Spleen (tissue), 11 donors: Measurements from ENCODE around the gene ITIH3. TPM values are rescaled to one million over a fixed set of nuclear protein-coding genes. Genes with fewer than 3 reads are reported as not detected.

Source experiments
- DNase-seq: peaks from one replicate; pipeline ENCODE4 v3.0.0-alpha.2; 2020
- H3K27ac ChIP-seq, 8 donors: fragments of 200-600 bp; sonication (generic) in 7 of 8; 1 replicate in 4 of 8; 2 replicates in 4 of 8; pipeline versions ENCODE4 v1.5.0 to v1.8.0; 2016 to 2021; ENCODE audit warnings: inconsistent platforms in 4 of 8, mild to moderate bottlenecking in 4 of 8, moderate library complexity in 1 of 8
- H3K27me3 ChIP-seq, 7 donors: fragments of 200-600 bp; sonication (generic) in 6 of 7; replicated peaks in 1 of 7; 1 replicate in 4 of 7; 2 replicates in 3 of 7; pipeline versions ENCODE4 v1.5.0 to v1.8.0; 2016 to 2021; ENCODE audit warnings: inconsistent platforms in 3 of 7, mild to moderate bottlenecking in 1 of 7
- H3K36me3 ChIP-seq, 6 donors: fragments of 200-600 bp; sonication (generic) in 5 of 6; 1 replicate in 4 of 6; 2 replicates in 2 of 6; pipeline versions ENCODE4 v1.5.0 to v1.8.0; 2016 to 2021; ENCODE audit warnings: inconsistent platforms in 2 of 6
- H3K4me1 ChIP-seq, 6 donors: fragments of 200-600 bp; sonication (generic) in 5 of 6; 1 replicate in 3 of 6; 2 replicates in 3 of 6; pipeline versions ENCODE4 v1.5.0 to v1.8.0; 2016 to 2021; ENCODE audit warnings: inconsistent platforms in 3 of 6
- H3K4me3 ChIP-seq, 8 donors: fragments of 200-600 bp; sonication (generic) in 7 of 8; 1 replicate in 4 of 8; 2 replicates in 4 of 8; pipeline versions ENCODE4 v1.5.0 to v1.8.0; 2016 to 2021; ENCODE audit warnings: inconsistent platforms in 4 of 8, mild to moderate bottlenecking in 4 of 8, moderate library complexity in 2 of 8
- H3K9me3 ChIP-seq, 8 donors: fragments of 200-600 bp; sonication (generic) in 7 of 8; 1 replicate in 4 of 8; 2 replicates in 4 of 8; pipeline versions ENCODE4 v1.5.0 to v1.8.0; 2016 to 2021; ENCODE audit warnings: inconsistent platforms in 4 of 8
- POLR2A ChIP-seq, 3 donors: fragments of 450-650 bp; IDR thresholded peaks; one replicate each; pipeline ENCODE4 v1.5.1; 2017; ENCODE audit warnings: antibody characterized with exemption in 3 of 3, mild to moderate bottlenecking in 1 of 3
- POLR2AphosphoS5 ChIP-seq, 3 donors: sonication (generic); formaldehyde crosslinking; IDR thresholded peaks; one replicate each; pipeline ENCODE4 v1.5.1; 2017; ENCODE audit warnings: antibody characterized with exemption in 3 of 3
- WGBS, 5 donors: extraction: QIAGEN DNeasy Blood & Tissue Kit in 3 of 5; methylation state at CpG; one replicate each; pipeline versions ENCODE4 v1.1.5 to v1.1.7; 2013 to 2018; 5-methylcytosine and 5-hydroxymethylcytosine counted together
- intact Hi-C: fragments of 100-400 bp; cut with DNase I; formaldehyde crosslinking; loops from one replicate; pipeline ENCODE4 v1.15.0; 2023; ENCODE audit warnings: low total_unique reads
- microRNA-seq, 3 donors: library from miRNA; unstranded; fragments of <30 nt; microRNA quantifications; one replicate each; pipeline versions ENCODE4 to v1.1.0, GENCODE V29; 2019 to 2020
- polyA plus RNA-seq, 3 donors: library from polyadenylated mRNA; stranded (reverse); fragments of 200-250 nt; gene quantifications; one replicate each; pipeline ENCODE4 v1.2.1, GENCODE V29; 2013
- small RNA-seq, 4 donors: library from RNA; depleted of rRNA; stranded (forward); fragments of <200 nt; gene quantifications; one replicate each; pipeline ENCODE3, GENCODE V24; 2016
- total RNA-seq, 7 donors: library from RNA; depleted of rRNA in 3 of 7; stranded (reverse); fragments of >200 nt in 3 of 7; fragmentation: NEBNext Ultra II Directional in 4 of 7; extraction: Animal tissue kit (Norgen Biotek cat#: 25700) in 4 of 7; gene quantifications; one replicate each; pipeline versions ENCODE4 v1.1.0 to v1.2.1, GENCODE V29; 2016 to 2021
- TF ChIP-seq, protein P1 (sequence below), 11 experiments: fragments of 200-600 bp in 7 of 11; fragments of 450-650 bp in 4 of 11; sonication (generic) in 4 of 11; IDR thresholded peaks in 8 of 11; conservative IDR thresholded peaks in 3 of 11; 1 replicate in 7 of 11; 2 replicates in 4 of 11; pipeline versions ENCODE4 v1.4.0 to v1.8.0; 2016 to 2021; ENCODE audit warnings: antibody characterized with exemption in 11 of 11, inconsistent platforms in 4 of 11, mild to moderate bottlenecking in 1 of 11
- donor health status: healthy with polysubstance abuse.
- donor health status: DM: no; HTN: no; CAD: no; lungs with moderate emphysema.
- donor health status: DM: no; HTN: no; CAD: no.
- donor health status: Bipolar disorder and iron deficiency.
- donor health status: healthy.
- donor health status: DM: no; HTN: no; CAD: no.
- donor health status: DM: yes; HTN: yes; CAD: no.

ITIH3 gene
- total and polyA plus RNA-seq, 10 donors: 8.0 to 53.7 (median 16.5) TPM

DNA sequence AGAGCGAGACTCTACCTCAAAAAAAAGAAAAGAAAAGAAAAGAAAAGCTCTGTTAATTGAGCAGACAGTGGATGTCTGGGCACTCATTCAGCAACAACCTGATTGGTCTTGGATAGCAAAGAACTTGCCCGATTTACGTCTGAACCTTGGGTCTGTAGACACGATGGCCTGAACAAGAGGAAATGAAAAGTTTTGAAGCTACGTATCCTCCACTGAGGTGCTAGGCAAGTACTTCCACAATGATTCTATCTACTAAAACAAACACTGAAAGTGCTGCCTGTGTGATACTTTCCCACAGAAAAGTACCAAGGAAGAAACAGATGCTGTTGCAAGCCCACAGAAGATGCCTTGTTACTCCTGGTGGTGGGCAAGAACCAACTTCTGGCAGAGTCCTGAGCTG is 62.1 kb downstream of the ITIH3 start:
- Histone ChIP-seq H3K27me3 (no peaks in the 10 kb centered on the region), H3K4me3 (no peak overlapping the region), H3K9me3 (no peaks in the 10 kb centered on the region), H3K36me3 (peaks cover 0 to 74% (median 19%) of the 10 kb centered on the region in 6 donors), H3K4me1 (no peaks in the 10 kb centered on the region), H3K27ac (no peak overlapping the region)
- intact Hi-C loops: no loop called here
- WGBS, 5 donors: 76 to 85% (median 80%) methylated on average over 5 of the region's 5 CpGs
- TF ChIP-seq, protein P1, sequence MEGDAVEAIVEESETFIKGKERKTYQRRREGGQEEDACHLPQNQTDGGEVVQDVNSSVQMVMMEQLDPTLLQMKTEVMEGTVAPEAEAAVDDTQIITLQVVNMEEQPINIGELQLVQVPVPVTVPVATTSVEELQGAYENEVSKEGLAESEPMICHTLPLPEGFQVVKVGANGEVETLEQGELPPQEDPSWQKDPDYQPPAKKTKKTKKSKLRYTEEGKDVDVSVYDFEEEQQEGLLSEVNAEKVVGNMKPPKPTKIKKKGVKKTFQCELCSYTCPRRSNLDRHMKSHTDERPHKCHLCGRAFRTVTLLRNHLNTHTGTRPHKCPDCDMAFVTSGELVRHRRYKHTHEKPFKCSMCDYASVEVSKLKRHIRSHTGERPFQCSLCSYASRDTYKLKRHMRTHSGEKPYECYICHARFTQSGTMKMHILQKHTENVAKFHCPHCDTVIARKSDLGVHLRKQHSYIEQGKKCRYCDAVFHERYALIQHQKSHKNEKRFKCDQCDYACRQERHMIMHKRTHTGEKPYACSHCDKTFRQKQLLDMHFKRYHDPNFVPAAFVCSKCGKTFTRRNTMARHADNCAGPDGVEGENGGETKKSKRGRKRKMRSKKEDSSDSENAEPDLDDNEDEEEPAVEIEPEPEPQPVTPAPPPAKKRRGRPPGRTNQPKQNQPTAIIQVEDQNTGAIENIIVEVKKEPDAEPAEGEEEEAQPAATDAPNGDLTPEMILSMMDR (IDR thresholded peaks at IDR 0.05 in 8 of 11, conservative IDR thresholded peaks at IDR 0.05 in 3 of 11): no peak
- TF ChIP-seq POLR2AphosphoS5 (IDR thresholded peaks at IDR 0.05) (no peak), POLR2A (IDR thresholded peaks at IDR 0.05) (no peak)
- DNase-seq: no peak

DNA sequence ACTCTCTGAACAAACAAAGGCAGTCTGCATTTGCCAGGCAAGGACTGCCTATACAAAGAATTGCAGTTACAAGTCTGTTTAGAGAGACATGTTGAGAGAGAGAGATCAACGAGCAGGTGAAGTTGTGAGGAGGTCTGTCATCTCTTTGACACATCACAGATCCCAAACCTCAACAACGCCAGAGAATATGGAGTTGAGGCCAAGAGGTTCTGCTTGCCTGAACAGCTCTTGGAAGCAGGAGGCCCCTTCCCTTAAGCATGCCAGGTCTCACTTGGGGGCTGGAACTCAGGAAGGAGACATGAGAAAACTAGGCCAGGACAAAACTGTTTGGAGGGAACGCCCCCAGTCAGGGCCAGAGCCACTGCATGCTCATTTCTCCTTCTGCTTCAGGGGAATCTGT is 62.5 kb downstream of the ITIH3 start:
- intact Hi-C loops: no loop called here
- 88 to 94% (median 90%) methylated on average over 3 of the region's 3 CpGs for WGBS, 5 donors
- Histone ChIP-seq H3K36me3 (peaks cover 0 to 72% (median 14%) of the 10 kb centered on the region in 6 donors), H3K9me3 (no peaks in the 10 kb centered on the region), H3K4me3 (no peak overlapping the region), H3K27me3 (no peaks in the 10 kb centered on the region), H3K27ac (no peak overlapping the region), H3K4me1 (no peaks in the 10 kb centered on the region)
- TF ChIP-seq POLR2AphosphoS5 (IDR thresholded peaks at IDR 0.05): no peak
- no peak for TF ChIP-seq POLR2A (IDR thresholded peaks at IDR 0.05)
- TF ChIP-seq, protein P1 (IDR thresholded peaks at IDR 0.05 in 8 of 11, conservative IDR thresholded peaks at IDR 0.05 in 3 of 11): no peak
- DNase-seq: peak; percentile 1

DNA sequence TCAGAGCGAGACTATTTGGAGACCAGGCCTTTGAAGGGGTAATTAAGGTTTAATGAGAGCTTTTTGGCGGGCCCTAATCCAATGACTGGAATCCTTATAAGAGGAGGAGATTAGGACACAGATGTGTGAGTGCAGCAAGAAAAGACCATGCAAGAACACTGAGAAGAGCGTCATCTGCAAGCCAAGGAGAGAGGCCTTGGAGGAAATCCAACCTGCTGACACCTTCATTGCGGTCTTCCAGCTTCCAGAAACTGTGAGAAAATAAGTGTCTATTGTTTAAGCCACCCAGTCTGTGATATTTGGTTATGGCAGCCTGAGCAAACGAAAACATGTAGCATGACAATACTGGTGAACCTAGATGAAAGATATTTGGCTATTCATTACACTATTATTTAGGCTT is 63.3 kb downstream of the ITIH3 start:
- WGBS, 5 donors: 85 to 99% (median 96%) methylated on average over 5 of the region's 5 CpGs
- Histone ChIP-seq H3K27me3 (no peaks in the 10 kb centered on the region), H3K4me3 (no peak overlapping the region), H3K4me1 (no peaks in the 10 kb centered on the region), H3K27ac (no peak overlapping the region), H3K9me3 (no peaks in the 10 kb centered on the region), H3K36me3 (peaks cover 0 to 69% (median 10%) of the 10 kb centered on the region in 6 donors)
- intact Hi-C loops: no loop called here
- DNase-seq: no peak
- no peak for TF ChIP-seq POLR2AphosphoS5 (IDR thresholded peaks at IDR 0.05)
- TF ChIP-seq POLR2A (IDR thresholded peaks at IDR 0.05): no peak
- TF ChIP-seq, protein P1 (IDR thresholded peaks at IDR 0.05 in 8 of 11, conservative IDR thresholded peaks at IDR 0.05 in 3 of 11): no peak

Small RNAs within 50 kb of the gene (microRNA-seq; reads per million reads assigned to microRNA genes)
- gene MIR8064: 0 to 0.36 (median 0) reads per million in 3 donors

Small RNAs within 50 kb of the gene (small RNA-seq; reads per million reads assigned to genes)
- gene MIR8064: 0 reads per million in 4 donors
- gene MUSTN1: 0 reads per million in 4 donors

Other genes starting within 250 kb of the ITIH3 start
- 100 to 1,000 TPM in 3 of 7 donors, 10 to 100 TPM in 4; 60.0 to 125 (median 82.8) TPM for gene PBRM1, start 108.9 kb upstream of the ITIH3 start, total RNA-seq
- 10 to 100 TPM in 1 of 3 donors, 1 to 10 TPM in 2; 5.7 to 10.6 (median 6.2) TPM for gene PBRM1, start 108.9 kb upstream of the ITIH3 start, polyA plus RNA-seq
- 10 to 100 TPM; 49.8 to 87.8 (median 67.3) TPM for gene GNL3, start 108.8 kb upstream of the ITIH3 start, total RNA-seq
- 10 to 100 TPM; 61.8 to 70.4 (median 68.0) TPM for gene GNL3, start 108.8 kb upstream of the ITIH3 start, polyA plus RNA-seq
- gene GLT8D1, start 89.0 kb upstream of the ITIH3 start, total RNA-seq: 10 to 100 TPM; 23.5 to 53.9 (median 42.4) TPM
- gene GLT8D1, start 89.0 kb upstream of the ITIH3 start, polyA plus RNA-seq: 10 to 100 TPM; 21.8 to 26.3 (median 25.1) TPM
- 100 to 1,000 TPM in 3 of 7 donors, 10 to 100 TPM in 4; 56.5 to 154 (median 80.3) TPM for gene SPCS1, start 88.7 kb upstream of the ITIH3 start, total RNA-seq
- gene SPCS1, start 88.7 kb upstream of the ITIH3 start, polyA plus RNA-seq: 100 to 1,000 TPM in 2 of 3 donors, 10 to 100 TPM in 1; 92.4 to 125 (median 122) TPM
- 10 to 100 TPM; 17.4 to 28.0 (median 26.3) TPM for gene NEK4, start 23.9 kb upstream of the ITIH3 start, total RNA-seq
- 1 to 10 TPM; 3.2 to 5.5 (median 4.9) TPM for gene NEK4, start 23.9 kb upstream of the ITIH3 start, polyA plus RNA-seq
- gene ITIH1, start 17.2 kb upstream of the ITIH3 start, total RNA-seq: 1 to 10 TPM in 4 of 7 donors, under 1 TPM in 3; 0.65 to 4.0 (median 1.5) TPM
- 10 to 100 TPM in 1 of 3 donors, 1 to 10 TPM in 2; 4.4 to 11.4 (median 5.9) TPM for gene ITIH1, start 17.2 kb upstream of the ITIH3 start, polyA plus RNA-seq
- 10 to 100 TPM in 6 of 7 donors, 1 to 10 TPM in 1; 9.9 to 27.4 (median 20.1) TPM for gene ITIH4, start 35.9 kb downstream of the ITIH3 start, total RNA-seq
- 10 to 100 TPM; 10.4 to 54.2 (median 30.3) TPM for gene ITIH4, start 35.9 kb downstream of the ITIH3 start, polyA plus RNA-seq
- gene MUSTN1, start 40.2 kb downstream of the ITIH3 start, total RNA-seq: 1 to 10 TPM in 5 of 7 donors, not detected in 2; 2.5 to 6.8 (median 3.4) TPM
- 10 to 100 TPM; 10.0 to 17.8 (median 16.1) TPM for gene MUSTN1, start 40.2 kb downstream of the ITIH3 start, polyA plus RNA-seq
- gene STIMATE, start 102.8 kb downstream of the ITIH3 start, total RNA-seq: 10 to 100 TPM; 20.3 to 65.6 (median 40.6) TPM
- 10 to 100 TPM in 1 of 3 donors, 1 to 10 TPM in 2; 4.0 to 12.8 (median 5.5) TPM for gene STIMATE, start 102.8 kb downstream of the ITIH3 start, polyA plus RNA-seq